Measurements from ENCODE around the gene LGSN.
"Not testable (repeated sequence)": the region's sequence is repeated elsewhere in the genome, so short reads cannot be mapped to it uniquely, and the experiment has no call there.

LGSN gene

GRCh38 chr6:63230511-63230910, 89.3 kb downstream of the LGSN start:
- not testable (repeated sequence) for DNase-seq

- DNase-seq, result not testable (repeated sequence)
Measured at GRCh38 chr6:63230027-63230426, 89.8 kb downstream of the LGSN start.

GRCh38 chr6:63227928-63228894, 91.6 kb downstream of the LGSN start:
- not testable (repeated sequence) for DNase-seq

- DNase-seq, result not testable (repeated sequence)
Measured at GRCh38 chr6:63225987-63226386, 93.8 kb downstream of the LGSN start.
